Activated CD8-positive, alpha-beta memory T cell treated with anti-CD3 and anti-CD28 coated beads for 1 hour (primary cell): ENCODE data around the gene ZNF181.
A peak's percentile ranks its signal among the peaks of the same experiment; 100 is the strongest.

Experiments used
- DNase-seq, 2 donors: peaks; one replicate each; pipeline ENCODE4 v3.0.0-alpha.2; 2020; ENCODE audit warnings: low read depth in 1 of 2; ENCODE audit errors: extremely low read depth in 1 of 2

The ZNF181 gene

DNA sequence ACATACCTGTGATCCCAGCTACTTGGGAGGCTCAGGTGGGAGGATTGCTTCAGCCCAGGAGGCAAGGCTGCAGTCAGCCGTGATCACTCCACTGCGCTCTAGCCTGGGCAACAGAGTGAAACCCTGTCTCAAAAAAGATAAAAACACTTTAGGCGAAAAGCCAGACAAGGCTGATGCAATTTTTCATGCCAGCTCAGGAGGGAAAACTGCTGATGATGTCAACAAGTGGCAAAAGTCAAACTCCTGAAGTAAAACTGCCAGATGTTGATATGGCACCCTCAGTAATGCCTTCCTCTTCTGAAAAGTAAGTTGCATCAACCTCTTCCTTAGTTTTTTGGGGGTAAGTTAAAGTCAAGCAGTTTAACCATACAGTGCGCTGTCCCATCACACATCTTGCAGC is 23.4 kb downstream of the ZNF181 start:
- DNase-seq: no peak

DNA sequence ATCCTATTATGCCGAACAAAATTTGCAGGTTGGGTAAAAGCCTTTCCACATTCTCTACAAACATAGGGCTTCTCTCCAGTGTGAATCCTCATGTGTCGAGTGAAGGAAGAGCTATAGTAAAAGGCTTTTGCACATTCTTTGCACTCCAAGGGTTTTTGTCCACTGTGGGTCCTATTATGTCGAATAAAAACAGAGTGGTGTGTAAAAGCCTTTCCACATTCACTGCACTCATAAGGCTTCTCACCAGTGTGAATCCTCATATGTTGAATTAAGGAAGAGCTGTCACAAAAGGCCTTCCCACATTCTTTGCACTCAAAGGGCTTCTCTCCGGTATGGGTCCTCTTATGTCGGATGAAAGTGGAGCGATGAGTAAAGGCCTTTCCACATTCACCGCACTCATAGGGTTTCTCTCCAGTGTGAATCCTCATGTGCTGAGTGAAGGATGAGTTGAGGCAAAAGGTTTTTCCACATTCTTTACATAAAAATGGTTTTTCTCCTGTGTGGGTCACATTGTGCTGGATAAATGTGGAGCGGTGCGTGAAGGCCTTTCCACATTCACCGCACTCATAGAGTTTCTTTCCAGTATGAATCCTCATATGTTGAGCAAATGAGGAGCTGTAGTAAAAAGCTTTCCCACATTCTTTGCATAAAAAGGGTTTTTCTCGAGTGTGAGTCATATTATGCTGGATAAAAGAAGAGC is 25.3 kb downstream of the ZNF181 start:
- no peak for DNase-seq

DNA sequence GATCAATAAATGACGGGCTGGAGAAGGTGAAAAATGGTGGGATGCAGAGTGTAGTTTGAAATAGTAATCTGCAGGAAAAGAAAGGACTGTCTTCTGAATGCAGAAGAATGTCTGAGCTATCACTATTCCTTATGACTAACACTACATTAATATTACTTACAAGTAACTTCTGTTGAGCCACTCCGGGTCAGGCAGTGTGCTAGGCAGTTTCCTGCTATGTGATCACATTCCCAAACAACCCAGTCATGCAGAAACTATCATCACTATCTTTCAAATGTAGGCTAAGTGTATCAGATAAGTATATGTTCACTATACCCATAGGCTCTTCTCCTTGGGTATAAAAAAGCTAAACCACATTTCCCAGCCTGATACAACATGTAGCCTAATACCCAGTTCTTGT is 32.3 kb downstream of the ZNF181 start:
- no peak for DNase-seq

DNA sequence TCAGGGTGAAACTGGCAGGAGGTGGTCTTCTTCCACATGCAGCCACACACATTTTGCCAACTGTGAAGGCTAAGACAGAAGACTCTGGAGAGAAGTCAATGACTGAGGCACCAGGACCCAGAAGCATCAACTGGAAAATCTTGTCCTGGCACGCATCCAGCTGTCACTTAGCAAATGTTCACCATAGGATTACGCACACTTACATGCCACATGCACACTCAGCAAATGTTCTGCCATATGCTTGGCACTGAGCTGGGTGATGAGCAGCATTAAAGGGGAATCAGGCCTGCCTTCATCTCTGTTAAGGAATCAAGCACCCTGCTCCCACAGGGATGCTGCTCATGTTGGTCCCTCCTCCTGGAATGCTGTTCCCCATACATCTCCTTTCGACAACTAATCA is 33.9 kb downstream of the ZNF181 start:
- no peak for DNase-seq

DNA sequence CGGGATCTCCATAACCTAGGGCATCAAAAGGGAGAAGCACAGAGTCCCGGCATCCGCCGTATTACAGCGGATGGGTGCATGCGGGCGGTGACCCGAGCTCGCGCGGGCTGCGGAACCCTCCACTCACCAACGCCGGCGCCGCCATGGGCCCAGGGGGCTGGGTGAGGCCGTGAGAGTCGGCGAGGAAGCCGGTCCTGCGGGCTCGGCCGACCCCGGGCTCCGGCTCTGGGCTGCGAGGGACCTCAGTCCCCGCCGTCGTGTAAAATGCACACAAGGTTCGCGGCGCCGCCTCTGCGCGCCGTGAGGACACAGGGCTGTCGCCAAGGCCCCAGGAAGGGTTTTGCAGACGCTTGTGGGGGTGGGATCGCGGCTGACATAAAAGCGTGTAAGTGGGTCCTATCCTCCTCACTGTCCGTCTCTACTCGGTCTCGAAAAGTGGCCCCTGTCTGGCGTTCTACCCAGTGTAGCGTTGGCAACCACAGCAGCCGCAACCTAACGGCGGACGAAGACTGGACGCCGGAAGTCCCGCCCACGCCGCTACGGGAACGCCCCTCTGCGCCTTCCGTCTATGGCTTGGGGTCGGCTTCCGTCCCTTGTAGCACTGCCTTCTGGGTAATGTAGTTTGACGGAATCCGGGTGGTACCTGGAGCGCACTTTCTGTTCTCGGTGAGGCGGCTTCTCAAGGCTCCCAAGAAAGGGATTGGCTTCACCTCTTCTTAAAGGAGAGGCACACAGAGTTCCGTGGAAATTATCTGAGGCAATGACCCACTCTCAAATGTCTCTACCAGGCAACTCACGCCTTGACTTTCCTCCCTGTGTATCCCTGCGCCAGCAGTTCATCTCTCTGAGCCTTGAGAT is 38.9 kb downstream of the ZNF181 start, which contains the start of gene ZNF599:
Gene ZNF599, minus strand, starts transcription at position 519 of the 858 bp plus-strand sequence. Its CDS starts 374 bp downstream, at position 145.
- peak; percentile 69 to 85 for DNase-seq

DNA sequence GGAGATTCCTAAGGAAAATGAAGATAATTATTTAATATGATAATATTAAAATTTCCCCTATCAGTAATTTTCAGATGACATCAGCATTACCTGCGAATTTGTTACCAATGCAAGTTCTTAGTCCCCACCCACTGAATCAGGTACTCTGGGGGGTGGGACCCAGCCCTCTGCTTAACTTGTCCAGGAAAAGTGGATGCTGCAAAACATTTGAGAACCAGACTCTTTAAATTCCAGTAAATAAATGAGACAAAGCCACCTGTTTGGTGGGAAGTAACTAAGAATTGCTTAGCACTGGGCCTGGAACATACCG is 39.5 kb downstream of the ZNF181 start:
- DNase-seq: no peak

DNA sequence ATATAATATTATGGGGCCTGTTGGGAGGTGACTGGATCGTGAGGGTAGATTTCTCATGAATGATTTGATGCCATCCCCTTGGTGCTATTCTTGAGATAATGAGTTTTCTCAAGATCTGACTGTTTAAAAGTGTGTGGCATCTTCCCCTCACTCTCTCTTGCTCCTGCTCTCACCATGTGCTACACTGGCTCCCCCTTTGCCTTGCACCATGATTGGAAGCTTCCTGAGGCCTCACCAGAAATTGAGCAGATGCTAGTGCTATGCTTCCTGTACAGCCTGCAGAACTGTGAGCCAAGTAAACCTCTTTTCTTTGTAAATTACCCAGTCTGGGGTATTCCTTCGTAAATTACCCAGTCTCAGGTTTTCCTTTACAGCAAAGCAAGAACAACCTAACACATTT is 40.8 kb downstream of the ZNF181 start:
- no peak for DNase-seq

DNA sequence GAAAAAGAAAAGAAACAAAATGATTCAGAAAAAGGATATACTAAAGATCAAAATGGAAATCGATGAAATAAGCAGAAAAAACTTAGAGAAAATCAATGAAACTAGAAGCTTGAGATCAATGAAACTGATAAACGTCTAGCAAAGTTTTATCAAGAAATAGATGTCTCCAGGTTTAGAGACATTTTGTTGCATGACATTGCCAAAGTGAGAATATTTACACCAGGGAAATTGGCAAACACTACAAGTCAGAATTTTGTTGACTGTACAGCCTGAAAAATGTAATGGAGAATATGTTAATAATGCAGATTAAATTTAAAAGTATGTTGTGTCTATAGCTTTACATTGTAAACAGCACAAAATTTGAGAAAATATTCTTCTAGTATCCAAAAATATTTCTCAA is 44.3 kb downstream of the ZNF181 start:
- DNase-seq: no peak

DNA sequence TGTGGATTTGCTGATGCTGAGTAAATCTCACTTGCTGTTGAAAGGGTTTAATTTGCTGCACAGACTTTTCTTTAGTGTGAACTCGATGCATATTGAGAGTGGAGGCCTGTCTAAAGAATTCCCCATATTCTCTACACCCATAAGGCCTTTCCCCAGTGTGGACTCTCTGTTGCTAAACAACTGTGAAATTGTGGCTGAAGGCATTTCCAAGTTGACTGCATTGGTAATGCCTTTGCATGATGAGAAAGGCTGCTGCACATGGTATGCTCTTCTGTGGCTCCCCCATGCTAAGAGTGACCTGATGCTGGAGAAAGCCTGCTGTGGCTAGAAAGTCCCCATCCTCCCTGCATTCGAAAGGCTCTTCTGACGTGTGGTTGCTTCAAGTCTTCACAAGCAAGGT is 45.6 kb downstream of the ZNF181 start:
- no peak for DNase-seq

DNA sequence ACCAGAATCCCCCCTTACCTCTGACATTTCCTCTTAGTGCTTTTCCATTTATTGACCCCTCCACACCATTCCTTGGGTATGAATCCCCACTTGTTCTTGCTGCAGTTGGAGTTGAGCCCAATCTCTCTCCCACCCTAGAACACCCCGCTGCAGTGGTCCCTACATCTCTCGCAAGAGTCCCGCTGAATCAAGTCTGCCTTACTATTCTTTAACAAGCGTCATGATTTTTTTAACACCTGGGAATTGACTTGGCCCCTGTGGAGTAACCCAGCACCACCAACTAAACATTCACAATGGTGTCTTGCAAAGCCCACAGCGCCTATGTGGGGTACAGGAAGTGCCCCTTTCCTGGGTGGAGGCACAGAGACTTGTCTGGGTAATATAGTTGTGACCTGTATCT is 52.2 kb downstream of the ZNF181 start:
- no peak for DNase-seq

DNA sequence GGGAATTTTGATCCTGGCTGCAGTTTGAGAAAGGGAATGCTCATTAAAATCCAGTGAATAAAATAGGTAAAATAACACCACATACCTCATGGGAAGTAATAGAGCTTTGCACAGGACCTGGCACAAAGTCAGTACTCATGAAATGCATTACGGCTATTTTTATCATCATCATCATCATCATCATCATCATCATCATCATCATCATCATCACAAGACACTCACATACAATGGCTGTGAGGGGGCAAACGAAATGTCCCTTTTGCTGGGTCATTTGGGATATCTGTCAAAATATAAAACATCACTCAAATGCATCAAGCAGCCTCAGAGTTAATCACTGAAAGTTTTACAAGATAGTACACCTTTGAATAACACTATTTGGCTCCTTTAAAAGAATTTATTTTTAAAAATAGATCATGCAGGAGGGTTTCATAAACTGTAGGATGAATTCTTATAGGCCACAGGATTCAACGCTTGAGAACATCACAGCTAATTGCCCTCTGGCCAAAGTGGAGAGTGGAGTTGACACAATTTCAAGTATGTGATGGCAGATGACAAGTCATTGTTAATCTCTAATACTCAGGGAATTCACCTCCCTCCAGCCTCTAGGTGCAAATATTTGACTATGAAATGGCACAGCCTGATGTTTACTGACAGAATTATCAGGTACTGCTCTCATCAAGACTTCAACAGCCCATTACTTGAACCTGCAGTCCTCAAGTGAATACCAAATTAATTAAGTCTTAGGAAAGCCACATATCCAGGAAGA is 53.2 kb downstream of the ZNF181 start:
- no peak for DNase-seq

DNA sequence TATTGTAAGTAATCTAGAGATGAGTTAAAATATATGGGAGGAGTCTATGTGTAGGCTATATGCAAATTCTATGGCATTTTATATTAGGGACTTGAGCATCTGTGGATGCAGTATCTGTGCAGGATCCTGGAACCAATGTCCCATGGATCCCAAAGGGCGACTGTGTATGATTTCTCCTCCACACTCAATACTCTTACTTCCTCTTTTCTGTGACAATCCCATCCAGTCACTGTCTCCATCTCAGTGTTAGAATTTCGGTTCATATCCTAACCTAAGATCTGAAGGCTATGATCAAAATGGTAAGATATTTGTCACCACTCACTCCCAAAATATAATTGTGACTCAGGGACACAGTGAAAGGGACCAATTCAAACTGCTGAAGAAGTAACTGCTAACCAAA is 54.0 kb downstream of the ZNF181 start:
- no peak for DNase-seq

DNA sequence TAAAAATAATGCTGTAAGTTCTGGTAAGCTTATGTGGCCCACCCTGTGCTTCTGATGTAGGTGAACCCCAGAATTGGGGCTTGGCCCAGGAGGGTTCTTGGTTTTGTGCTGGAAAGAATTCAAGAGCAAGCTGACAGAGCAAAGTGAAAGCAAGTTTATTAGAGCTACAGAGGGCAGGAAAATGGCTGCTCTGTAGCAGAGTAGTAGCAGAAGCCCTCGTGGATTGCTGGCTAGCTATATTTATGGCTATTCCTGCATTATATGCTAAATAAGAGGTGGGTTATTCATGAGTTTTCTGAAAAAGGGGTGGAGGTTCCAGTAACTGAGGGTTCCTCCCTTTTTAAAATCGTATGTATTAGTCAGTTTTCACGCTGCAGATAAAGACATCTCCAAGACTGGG is 59.5 kb downstream of the ZNF181 start:
- no peak for DNase-seq

DNA sequence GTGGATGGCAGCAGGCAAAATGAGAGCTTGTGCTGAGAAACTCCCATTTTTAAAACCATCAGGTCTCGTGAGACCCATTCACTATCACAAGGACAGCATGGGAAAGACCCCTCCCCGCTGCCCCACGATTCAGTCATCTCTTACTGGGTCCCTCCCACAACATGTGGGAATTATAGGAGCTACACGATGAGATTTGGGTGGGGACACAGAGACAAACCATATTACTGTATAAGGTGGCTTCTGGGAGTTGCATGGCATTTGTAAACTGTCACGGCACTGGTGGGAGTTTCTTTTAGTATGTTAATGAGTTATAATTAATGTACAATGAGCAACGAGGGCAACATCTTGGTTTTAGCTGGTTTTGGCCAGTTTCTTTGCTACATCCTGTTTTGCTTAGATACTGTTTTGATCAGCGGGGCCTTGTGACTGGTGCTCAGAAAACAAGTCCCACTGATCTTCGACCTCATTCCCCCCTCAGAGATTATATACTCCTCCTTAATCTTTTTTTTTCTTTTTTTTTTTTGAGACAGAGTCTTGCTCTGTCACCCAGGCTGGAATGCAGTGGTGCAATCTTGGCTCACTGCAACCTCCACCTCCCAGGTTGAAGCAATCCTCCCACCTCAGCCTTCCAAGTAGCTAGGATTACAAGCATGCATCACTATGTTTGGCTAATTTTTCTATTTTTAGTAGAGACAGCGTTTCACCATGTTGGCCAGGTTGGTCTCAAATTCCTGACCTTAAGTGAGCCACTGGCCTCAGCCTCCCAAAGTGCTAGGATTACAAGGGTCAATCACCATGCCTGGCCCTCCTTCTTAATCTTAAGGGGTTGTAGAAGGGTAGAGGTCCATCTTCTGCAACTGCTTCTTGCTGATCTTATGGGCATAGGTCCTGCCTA is 60.3 kb downstream of the ZNF181 start:
- DNase-seq: no peak
